ENCODE data around the gene LRRC27.

DNA sequence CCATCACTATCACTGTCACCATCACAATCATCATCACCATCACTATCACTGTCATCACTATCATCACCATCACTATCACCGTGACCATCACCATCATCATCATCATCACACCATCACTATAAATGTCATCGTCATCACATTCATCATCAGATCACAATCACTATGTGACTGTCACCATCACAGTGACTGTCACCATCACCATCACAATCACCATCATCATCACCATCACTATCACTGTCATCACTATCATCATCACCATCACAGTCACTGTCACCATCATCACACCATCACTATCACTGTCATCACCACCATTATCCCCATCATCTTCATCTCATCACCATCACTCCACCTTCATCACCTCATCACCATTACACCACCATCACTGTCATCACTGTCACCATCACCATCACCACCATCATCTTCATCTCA is 96.0 kb downstream of the LRRC27 start:
- TF ChIP-seq CSDC2 (CRISPR knock-in tag; IDR thresholded peaks at IDR 0.05), result no peak
- TF ChIP-seq ZFP3 (CRISPR knock-in tag; IDR thresholded peaks at IDR 0.05), result no peak
- TF ChIP-seq RARB (CRISPR knock-in tag; IDR thresholded peaks at IDR 0.05), result no peak
- TF ChIP-seq PPARA (CRISPR knock-in tag; IDR thresholded peaks at IDR 0.05; ENCODE audit: borderline replicate concordance), result no peak
- TF ChIP-seq, protein P1, sequence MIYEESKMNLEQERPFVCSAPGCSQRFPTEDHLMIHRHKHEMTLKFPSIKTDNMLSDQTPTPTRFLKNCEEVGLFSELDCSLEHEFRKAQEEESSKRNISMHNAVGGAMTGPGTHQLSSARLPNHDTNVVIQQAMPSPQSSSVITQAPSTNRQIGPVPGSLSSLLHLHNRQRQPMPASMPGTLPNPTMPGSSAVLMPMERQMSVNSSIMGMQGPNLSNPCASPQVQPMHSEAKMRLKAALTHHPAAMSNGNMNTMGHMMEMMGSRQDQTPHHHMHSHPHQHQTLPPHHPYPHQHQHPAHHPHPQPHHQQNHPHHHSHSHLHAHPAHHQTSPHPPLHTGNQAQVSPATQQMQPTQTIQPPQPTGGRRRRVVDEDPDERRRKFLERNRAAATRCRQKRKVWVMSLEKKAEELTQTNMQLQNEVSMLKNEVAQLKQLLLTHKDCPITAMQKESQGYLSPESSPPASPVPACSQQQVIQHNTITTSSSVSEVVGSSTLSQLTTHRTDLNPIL (CRISPR knock-in tag; IDR thresholded peaks at IDR 0.05; ENCODE audit: low read depth), result no peak
